Endothelial cell of umbilical vein (primary cell): ENCODE data around the gene SSB.

Experiments
- CTCF ChIP-seq, 2 donors: IDR thresholded peaks; 1 replicate in 1 of 2; 2 replicates in 1 of 2; pipeline ENCODE4 v1.5.1; 2011; ENCODE audit warnings: low read length in 2 of 2, mild to moderate bottlenecking in 2 of 2, moderate library complexity in 2 of 2, control low read depth in 1 of 2, inconsistent platforms in 1 of 2, low read depth in 1 of 2; ENCODE audit not compliant: insufficient read depth in 1 of 2; ENCODE audit errors: extremely low read depth in 1 of 2
- MYC ChIP-seq: IDR thresholded peaks from one replicate; pipeline ENCODE4 v1.6.1; 2011; ENCODE audit warnings: mild to moderate bottlenecking, low read depth, low read length

GRCh38 chr2:169806586-169806985, 7.9 kb downstream of the SSB start:
- TF ChIP-seq CTCF (IDR thresholded peaks at IDR 0.05; ENCODE audit: extremely low read depth in 1 of 2, insufficient read depth in 1 of 2, low read depth in 1 of 2, low read length in 2 of 2): no peak
- no peak for TF ChIP-seq MYC
